Sciatic nerve (tissue), 2 donors: ENCODE data around the gene WWOX. TPM values are rescaled to one million over a fixed set of nuclear protein-coding genes. Genes with fewer than 3 reads are reported as not detected.

Source experiments
- ATAC-seq: fragments of 200-7000 bp; cut with Tn5 transposase; one replicate; pipeline ENCODE4 v1.9.1; 2020; ENCODE audit warnings: mild to moderate bottlenecking, moderate library complexity
- DNase-seq: peaks from one replicate; pipeline ENCODE4 v3.0.0-alpha.2; 2020; ENCODE audit warnings: low spot score
- intact Hi-C: fragments of 100-400 bp; cut with DNase I; formaldehyde crosslinking; loops from one replicate; pipeline ENCODE4 v1.14.2; 2022
- total RNA-seq: library from RNA; stranded (reverse); fragmentation: NEBNext Ultra II Directional; extraction: Animal tissue kit (Norgen Biotek cat#: 25700); gene quantifications from one replicate; pipeline ENCODE4 v1.2.1, GENCODE V29; 2021
- donor health status: DM: no; HTN: no; CAD: no.
- donor health status: DM: no; HTN: no; CAD: no.

The WWOX gene
- total RNA-seq, 1 donor from 2014 or later, result 30.7 TPM

DNA sequence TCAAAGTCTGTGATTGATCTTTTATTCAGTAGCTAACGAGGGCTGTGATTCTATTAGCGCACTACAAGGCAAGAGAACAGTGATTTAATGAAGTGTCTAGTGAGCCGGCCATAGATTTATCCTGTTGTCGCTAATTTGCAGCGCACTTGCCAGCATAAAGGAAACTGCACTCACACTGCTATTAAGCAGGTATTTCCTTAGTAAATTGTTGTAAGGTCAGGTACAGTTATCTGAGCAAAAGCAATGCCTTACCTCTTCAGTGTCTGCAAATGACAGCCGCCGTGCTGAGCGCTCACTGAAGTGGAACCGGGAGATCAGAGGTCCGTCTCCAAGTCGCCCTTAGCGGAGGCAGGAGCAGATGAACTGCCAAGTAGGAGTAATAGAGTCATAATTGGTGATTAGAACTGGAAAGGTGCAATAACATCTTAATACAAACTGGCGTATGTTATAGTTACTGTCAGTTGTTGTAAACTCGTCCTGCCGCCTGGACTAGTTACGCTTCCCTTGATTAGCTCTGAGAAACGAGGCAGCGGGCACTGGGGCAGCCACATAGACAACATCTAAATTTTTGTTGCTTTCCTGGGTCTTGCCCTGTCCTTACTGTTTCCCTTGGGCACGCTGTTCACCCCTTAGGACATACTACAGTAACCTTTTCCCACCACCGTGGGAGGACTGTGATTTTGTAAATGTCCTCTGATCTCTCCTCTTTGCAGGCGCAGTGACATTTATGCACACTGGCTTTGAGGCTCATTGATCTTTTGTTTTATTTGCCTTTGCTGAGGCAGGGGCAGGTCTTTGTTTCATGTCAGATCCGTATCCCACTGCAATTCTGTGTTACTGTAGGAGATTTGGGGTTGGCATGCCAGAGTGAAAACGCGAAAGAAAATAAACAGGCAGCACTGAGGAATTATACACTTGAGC is 363.1 kb downstream of the WWOX start:
- intact Hi-C loops, result no loop called here
- DNase-seq (no peak), ATAC-seq (no peak)

DNA sequence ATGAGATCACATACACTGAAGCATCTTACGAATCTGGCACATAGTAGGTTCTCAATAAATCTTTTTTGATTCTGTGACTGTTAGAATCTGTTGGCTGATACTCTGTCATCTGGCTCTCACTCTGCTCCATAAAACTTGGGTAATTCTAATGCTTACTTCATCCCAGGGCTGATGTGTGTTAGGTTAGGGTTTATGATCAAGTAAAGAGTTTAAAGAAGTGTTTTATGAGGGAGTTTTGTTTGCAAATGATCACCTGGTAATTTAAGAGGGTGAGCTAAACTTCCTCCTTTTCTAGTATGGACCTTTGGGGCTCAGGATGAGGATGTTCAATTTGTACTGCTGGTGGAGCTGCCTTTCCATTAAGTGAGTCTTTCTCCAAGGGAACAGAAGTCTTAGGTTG is 364.1 kb downstream of the WWOX start:
- intact Hi-C loops, result no loop called here
- DNase-seq, result no peak
- no peak for ATAC-seq

DNA sequence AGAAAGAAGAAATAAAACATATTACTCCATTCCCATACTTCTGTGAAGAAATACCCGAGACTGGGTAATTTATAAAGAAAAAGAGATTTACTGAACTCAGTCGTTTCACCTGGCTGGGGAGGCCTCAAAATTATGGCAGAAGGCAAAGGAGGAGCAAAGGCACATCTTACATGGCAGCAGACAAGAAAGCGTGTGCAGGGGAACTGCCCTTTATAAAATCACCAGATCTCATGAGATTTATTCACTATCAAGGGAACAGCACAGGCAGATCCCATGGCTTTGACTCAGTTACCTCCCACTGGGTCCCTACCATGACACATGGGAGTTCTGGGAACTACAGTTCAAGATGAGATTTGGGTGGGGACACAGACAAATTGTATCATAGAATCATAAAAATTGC is 365.4 kb downstream of the WWOX start:
- ATAC-seq (no peak), DNase-seq (no peak)
- intact Hi-C loops, result no loop called here

DNA sequence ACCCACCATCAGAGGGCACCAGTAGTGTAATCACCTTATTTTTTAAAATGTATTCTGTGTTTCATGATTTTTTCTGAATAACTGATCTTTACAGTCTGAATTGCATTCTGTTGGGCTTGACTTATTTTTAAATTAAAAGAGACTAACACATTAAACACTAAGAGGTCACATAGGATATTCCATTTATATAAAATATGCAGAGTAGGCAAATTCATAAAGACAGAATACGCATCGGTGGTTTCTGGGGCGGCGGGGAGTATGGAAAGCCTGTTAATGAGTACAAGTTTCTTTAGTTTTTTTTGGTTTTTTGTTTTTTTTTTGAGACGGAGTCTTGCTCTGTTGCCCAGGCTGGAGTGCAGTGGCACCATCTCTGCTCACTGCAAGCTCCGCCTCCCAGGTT is 366.3 kb downstream of the WWOX start:
- no peak for ATAC-seq
- intact Hi-C loops, result no loop called here

DNA sequence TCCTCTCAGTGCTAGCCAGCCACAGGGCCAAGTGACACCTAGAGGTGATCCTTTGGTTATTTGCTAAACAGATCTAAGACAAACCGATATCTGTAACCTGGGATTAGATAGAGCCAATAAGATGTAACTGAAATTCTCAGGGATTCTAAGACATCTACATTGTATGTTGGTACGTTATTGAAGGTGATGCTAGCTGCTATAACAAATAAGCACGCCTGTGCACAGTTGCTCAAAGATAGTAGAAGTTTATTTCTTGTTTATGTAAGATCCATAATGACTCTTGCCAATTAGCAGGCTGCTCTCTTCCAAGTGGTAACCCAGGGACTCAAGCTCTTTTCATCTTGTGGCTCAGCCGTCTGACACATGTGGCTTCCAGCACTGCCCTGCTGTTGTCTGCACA is 370.3 kb downstream of the WWOX start:
- DNase-seq, result no peak
- no peak for ATAC-seq
- intact Hi-C loops, result no loop called here

More for the DNA sequence above, 366.3 kb downstream of the WWOX start:
- no peak for DNase-seq

DNA sequence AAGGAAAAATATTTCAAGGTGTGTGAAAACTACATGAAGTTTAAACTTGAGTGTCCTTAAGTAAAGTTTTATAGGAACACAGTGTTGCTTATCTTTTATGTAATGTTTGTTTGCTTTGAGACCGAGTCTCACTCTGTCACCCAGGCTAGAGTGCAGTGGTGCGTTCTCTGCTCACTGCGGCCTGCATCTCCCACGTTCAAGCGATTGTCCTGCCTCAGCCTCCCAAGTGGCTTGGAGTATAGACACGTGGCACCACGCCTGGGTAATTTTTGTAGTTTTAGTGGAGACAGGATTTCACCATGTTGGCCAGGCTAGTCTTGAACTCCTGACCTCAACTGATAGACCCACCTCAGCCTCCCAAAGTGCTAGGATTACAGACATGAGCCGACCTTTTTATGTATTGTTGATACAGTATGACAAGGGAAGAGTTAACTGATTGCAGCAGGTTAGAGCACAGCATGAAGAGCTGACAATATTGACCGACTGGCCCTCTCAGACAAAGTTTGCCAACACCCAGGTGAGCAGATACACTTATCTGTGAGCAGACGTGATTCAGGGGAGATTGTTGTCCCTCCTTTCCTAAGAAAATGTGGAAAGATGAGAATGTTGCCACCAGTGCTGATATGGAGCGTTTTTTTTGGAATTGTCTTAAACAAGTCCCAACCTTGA is 373.7 kb downstream of the WWOX start:
- no peak for DNase-seq
- intact Hi-C loops, result no loop called here
- ATAC-seq, result no peak

DNA sequence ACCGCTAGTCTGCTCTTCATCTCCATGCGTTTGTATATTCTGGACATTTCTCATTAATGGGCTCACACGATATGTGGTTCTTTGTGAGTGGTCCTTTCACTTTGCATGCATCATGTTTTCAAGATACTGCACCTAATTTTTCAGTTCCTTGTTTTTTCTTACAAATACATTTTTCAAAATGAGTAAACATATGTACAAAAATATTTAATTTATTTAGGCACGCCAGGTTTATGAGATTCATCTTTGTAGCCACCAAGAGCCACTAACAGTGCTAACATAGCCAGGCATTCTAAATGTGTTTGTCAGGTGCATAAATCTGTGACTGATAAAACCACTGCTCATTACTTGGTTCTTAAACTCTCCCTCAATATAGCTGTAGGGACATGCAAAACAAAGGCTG is 375.3 kb downstream of the WWOX start:
- intact Hi-C loops, result no loop called here
- no peak for ATAC-seq
- no peak for DNase-seq

DNA sequence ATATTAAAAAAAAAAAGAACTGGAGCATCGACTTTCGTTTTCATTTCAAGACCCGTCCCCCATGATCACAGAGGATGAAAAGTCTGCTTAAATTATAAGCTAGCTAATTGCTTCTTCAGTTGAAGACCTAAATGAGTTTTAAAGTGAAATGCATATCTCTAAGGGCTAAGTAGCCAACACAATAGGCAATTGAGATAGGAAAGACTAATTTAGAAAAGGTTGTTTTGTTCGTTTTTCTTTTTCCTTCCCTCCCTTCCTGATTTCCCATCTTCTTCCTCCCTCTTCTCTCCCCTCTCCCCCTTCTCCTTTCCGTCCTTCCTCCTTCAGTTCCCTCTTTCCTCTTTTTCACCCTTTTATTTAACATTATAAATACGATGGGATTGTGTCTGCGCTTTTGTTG is 377.2 kb downstream of the WWOX start:
- no peak for DNase-seq
- no peak for ATAC-seq
- intact Hi-C loops, result no loop called here

DNA sequence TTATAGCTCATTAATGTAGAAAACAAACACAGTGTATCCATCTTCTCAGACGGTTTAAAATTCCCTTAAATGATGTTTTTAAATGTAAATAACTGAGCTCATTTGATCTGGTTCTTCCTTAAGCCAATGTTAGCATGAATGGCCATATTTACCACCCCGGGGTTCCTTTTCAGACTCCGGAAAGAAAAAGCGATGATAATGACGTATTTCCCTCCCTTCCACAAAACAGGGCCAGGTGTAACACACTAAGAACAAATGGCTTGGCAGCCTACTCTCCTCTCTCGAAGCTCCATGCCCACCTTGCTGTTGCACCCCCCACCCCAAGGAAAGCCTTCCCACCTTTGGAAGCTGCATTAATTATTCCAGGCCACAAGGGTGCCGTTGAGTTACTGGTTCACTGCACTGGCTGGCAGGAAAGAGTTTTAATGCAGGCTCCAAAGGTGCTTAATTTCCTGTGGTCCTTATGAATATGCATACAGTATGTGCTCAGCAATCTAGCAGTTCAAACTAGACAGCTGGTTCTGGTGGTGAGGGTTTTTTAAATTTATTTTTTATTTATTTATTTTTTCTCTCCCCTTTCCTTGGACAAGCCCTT is 378.9 kb downstream of the WWOX start:
- no peak for DNase-seq
- intact Hi-C loops, result no loop called here
- no peak for ATAC-seq

DNA sequence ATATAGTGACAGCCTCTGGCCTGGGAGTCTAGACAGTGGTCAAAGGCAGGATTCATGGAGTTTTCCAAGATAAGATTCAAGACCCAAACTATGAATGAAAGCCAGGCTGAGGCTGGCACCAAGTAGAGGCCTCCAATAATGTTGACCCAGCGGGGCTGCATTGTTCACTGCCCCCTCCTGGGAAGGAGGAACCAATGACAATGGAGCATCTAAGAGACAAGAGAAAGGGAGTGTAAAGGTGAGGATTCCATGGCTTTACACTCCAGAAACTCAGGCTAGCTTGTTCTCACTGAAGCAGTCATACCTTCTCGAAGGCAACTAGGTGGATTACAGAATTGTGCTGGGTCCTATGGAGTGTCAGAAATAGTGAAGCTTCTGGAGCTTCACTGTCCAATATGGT is 380.3 kb downstream of the WWOX start:
- DNase-seq, result no peak
- intact Hi-C loops, result no loop called here
- no peak for ATAC-seq

DNA sequence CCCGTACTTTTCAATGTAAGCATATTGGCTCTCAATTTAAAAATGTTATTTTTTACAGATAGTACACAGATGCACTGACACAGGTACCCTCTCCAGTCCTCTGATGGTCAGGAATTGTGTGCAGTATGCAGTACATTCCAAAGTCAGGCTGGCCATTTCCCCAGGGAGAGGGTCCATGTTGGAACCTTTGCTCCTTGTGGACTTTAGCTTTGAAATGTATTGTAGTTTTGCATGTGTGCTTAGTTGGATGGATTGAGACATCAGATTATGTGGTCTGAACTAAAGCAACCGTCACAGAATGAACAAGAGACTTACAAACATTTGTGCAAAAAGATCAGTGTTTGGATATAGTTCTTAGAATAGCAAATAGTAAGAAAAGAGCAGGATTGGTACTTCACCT is 381.1 kb downstream of the WWOX start:
- DNase-seq (no peak), ATAC-seq (no peak)
- intact Hi-C loops, result no loop called here

DNA sequence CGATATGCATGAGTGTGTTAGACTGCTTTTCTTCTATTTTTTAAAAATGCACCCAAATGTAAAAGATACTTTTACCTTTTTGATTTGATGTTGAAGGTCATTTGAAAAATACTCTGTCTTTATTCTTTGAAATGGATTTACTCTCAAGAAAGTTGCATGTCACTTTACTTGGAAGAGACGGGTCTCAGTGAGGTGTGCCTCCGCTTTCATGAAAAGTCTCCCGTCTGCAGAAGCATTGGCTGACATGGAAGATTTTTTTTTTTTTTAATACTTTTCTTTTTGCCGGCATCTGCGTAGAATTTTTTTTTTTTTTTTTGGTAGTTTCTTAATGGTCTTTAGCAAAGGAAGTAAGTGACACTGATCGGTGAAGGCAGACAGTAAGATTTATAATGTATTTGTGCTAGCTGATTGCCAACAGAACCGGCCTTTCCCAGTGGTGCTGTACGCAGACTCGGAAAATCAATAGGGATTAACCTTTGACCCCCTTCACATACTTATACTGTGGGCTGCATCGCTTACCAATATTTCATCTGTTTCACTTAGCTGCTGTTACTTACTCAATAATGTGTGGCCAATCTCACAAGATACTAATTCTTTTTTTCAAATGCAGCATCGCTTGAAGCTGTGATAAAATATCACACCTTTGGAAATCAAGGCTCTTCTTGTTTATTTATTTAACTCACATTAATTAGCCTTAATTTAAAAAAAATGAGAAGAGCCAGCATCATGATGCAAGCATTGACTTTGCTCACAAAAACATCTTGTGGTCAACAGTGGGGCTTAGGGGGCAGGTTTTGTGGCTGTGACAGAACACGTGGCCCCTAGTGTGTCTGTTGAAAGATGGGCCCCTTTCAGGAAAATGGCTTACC is 383.9 kb downstream of the WWOX start:
- intact Hi-C loops, result no loop called here
- no peak for DNase-seq
- ATAC-seq, result no peak

DNA sequence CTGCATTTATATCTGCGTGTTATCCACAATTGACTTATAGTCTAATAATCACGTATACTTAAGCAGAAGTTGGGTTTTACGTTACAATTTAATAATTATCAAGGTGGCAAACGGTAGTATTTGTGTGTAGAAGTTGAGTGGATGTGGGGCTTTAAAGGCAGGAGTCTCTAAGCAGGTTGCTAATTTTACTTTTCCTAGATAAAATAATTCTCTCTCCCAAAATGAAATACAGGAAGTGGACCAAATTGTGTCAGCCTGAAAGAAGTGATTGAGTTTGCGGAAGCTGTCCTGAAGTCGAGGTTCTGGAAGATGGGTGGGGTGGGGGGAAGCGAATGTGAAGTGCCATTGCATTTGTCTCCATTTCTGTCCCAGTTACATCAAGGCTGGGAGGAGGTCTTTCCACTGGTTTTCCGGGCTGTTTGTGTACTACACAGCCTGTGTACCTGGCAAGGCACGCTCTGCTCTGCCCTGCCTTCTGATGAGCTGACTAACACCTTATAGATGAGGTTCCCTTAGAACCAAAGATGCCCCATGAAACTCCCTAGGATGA is 385.1 kb downstream of the WWOX start:
- intact Hi-C loops, result no loop called here

DNA sequence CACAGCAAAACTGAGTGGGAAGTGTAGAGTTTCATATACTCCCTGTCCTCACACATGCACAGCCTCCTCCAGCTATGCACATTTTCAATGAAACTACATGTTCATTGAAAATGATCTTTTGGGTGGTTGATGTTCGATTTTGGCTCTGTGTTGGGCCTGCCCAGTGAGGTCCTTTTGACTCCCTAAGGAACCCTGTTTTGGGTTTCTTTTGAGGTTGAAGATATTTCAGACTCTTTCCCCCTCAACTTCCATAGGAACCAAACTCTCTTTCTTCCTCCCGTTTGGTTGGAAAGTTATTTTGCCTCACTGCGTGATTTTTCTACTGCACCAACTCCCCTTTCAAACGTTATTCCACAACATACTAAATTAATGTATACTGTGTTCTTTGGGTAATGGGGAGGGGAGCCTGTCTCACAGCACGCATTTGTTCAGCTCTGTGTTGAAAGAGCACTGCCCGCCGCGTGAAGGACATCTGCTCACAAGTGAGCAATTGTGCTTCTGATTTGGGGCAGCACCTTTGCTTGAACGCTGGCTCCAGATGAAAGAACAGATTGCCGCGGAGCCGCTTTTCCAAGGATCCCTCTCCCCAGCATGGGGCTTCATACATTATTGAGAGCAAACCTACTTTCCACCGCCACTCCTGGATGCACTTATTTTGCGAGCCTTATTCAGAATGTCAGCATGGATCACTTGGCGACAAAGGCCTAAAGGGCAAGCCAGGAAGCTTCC is 385.9 kb downstream of the WWOX start:
- ATAC-seq (no peak), DNase-seq (no peak)
- intact Hi-C loops, result no loop called here

More for the DNA sequence above, 385.1 kb downstream of the WWOX start:
- ATAC-seq, result no peak
- no peak for DNase-seq

DNA sequence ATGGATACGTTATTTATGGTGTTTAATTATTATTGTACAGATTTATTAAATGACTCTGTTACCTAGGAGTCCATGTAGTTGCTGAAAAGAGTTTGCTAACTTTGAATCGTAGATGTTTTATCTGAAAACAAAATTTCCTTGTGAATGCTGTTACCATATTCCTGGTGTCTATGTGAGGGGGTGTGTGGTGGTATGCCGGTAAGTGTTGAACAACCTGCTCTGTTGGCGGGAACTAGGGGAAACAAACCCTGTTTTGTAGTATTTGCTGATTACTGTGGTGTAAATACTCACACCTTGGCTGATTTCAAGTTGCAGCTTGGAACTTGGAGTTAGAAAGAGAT is 386.4 kb downstream of the WWOX start:
- DNase-seq (no peak), ATAC-seq (no peak)
- intact Hi-C loops, result no loop called here

DNA sequence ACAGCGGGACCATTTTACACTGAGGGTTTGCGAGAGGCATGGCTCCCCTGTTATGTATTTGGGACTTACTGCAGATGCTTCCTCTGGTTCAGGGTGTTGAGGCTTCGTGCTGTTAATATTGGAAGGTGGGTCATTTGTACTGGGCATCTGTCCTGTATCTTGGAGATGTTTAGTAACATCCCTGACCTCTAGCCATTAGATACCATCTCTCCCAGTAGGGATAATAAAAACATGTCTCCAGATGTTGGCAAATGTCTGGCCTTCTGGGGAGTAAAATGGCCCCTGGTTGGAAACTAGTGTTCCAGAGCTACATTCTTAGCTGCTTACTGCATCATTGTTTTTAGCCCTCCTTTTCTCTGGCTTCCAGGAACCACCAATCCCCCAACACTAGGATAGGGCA is 388.0 kb downstream of the WWOX start:
- intact Hi-C loops, result no loop called here
- DNase-seq, result no peak
- no peak for ATAC-seq

DNA sequence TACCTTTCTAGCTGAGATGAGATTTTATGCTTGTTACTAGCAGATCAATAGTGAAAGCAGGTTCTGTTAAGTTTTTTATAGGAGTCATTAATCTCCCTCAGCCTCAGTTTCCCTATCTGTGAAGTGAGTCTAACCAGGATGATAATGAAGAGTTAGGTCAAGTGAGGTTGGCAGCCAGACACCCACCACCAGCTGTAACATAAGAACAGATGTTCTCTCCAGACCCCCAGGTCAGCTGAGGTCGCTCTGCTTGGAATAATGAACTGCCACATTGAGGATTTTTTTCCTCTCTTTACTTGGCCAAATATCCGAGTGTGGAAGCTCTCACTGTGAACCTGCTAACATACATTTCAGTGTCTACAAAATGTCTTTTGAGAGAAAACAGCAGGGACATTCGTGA is 389.6 kb downstream of the WWOX start:
- no peak for DNase-seq
- intact Hi-C loops, result no loop called here
- no peak for ATAC-seq

DNA sequence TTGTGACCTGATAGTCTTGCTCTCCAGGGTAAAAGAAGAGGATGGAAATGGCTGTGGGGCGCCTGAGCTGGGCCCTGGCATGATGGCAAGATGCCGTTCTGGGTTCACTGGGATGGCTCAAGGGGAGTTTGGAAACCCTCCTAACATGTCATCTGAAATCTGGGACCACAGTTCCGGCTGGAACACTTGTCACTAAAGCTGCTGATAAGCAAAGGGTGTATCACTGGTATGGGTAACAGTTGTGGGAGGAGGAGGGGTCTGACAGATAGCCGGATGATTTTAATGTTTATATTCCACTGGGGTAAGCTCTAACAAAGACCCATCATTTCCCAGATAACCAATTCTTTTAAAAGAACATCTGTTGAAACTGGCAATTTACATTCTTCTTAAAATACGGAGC is 390.2 kb downstream of the WWOX start:
- ATAC-seq (no peak), DNase-seq (no peak)
- intact Hi-C loops, result no loop called here

DNA sequence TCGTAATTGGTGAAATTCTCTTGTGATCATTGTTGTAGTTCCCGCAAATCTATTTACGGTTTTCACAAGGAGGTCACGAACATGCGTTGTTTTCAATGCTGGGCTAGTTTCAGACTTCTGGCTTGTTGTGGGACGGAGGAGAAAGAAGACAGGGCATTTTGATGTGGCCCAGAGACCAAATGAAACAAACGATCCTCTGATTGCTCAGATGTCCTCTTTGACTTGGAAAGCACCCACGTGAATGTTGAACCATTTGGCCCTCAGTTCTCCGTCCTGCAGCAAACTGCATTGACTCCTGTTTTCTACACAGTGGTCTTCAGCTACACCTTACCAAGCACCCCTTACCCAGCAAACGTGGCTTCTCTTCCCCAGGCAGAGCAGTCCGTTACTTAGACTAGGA is 391.0 kb downstream of the WWOX start:
- no peak for ATAC-seq
- DNase-seq, result no peak
- intact Hi-C loops, result no loop called here
